ENCODE results near the gene UGT3A1.

UGT3A1 gene

GRCh38 chr5:36017622-36018021, 26.4 kb upstream of the UGT3A1 start:
- DNase-seq (ENCODE audit: low read depth in 1 of 2, low spot score in 1 of 2): no peak
- Histone ChIP-seq H3K4me3 (replicated peaks; ENCODE audit: insufficient read depth, low read length) (no peak overlapping the region), H3K27ac (replicated peaks) (no peak overlapping the region), H3K27me3 (ENCODE audit: insufficient read depth, poor library complexity, severe bottlenecking) (no peaks in the 10 kb centered on the region)
- no peak for TF ChIP-seq POLR2AphosphoS5 (IDR thresholded peaks at IDR 0.05; ENCODE audit: low read depth)
- no peak for TF ChIP-seq SPI1 (IDR thresholded peaks at IDR 0.05; ENCODE audit: borderline replicate concordance, low read depth)
- no peak for TF ChIP-seq CTCF (IDR thresholded peaks at IDR 0.05; ENCODE audit: insufficient read depth, low read length)
- no peak for TF ChIP-seq REST (IDR thresholded peaks at IDR 0.05; ENCODE audit: insufficient replicate concordance, low read depth)
- no peak for TF ChIP-seq GABPA (IDR thresholded peaks at IDR 0.05; ENCODE audit: low read depth)

GRCh38 chr5:36017004-36017403, 25.8 kb upstream of the UGT3A1 start:
- TF ChIP-seq GABPA (IDR thresholded peaks at IDR 0.05; ENCODE audit: low read depth) (no peak), REST (IDR thresholded peaks at IDR 0.05; ENCODE audit: insufficient replicate concordance, low read depth) (no peak), CTCF (IDR thresholded peaks at IDR 0.05; ENCODE audit: insufficient read depth, low read length) (no peak), POLR2AphosphoS5 (IDR thresholded peaks at IDR 0.05; ENCODE audit: low read depth) (no peak), SPI1 (IDR thresholded peaks at IDR 0.05; ENCODE audit: borderline replicate concordance, low read depth) (no peak)
- Histone ChIP-seq H3K27me3 (ENCODE audit: insufficient read depth, poor library complexity, severe bottlenecking) (no peaks in the 10 kb centered on the region), H3K4me3 (replicated peaks; ENCODE audit: insufficient read depth, low read length) (no peak overlapping the region), H3K27ac (replicated peaks) (no peak overlapping the region)
- no peak for DNase-seq (ENCODE audit: low read depth in 1 of 2, low spot score in 1 of 2)

- no peak for DNase-seq (ENCODE audit: low read depth in 1 of 2, low spot score in 1 of 2)
- Histone ChIP-seq H3K27me3 (ENCODE audit: insufficient read depth, poor library complexity, severe bottlenecking) (no peaks in the 10 kb centered on the region), H3K27ac (replicated peaks) (no peak overlapping the region), H3K4me3 (replicated peaks; ENCODE audit: insufficient read depth, low read length) (no peak overlapping the region)
- TF ChIP-seq POLR2AphosphoS5 (IDR thresholded peaks at IDR 0.05; ENCODE audit: low read depth): no peak
- no peak for TF ChIP-seq CTCF (IDR thresholded peaks at IDR 0.05; ENCODE audit: insufficient read depth, low read length)
- TF ChIP-seq SPI1 (IDR thresholded peaks at IDR 0.05; ENCODE audit: borderline replicate concordance, low read depth): no peak
- TF ChIP-seq REST (IDR thresholded peaks at IDR 0.05; ENCODE audit: insufficient replicate concordance, low read depth): no peak
- TF ChIP-seq GABPA (IDR thresholded peaks at IDR 0.05; ENCODE audit: low read depth): no peak
Measured at GRCh38 chr5:36013182-36013581, 22.0 kb upstream of the UGT3A1 start.

All from HL-60 (cell line).